HG03378 (cell line): ENCODE data around the gene HIVEP3.

Experiments used
- ATAC-seq: cut with Tn5 transposase; IDR thresholded peaks from one replicate; pipeline ENCODE4 v1.9.1; 2021; ENCODE audit warnings: mild to moderate bottlenecking, moderate library complexity; ENCODE audit not compliant: unreplicated experiment

Gene HIVEP3

GRCh38 chr1:41874903-41875411 is 43.8 kb downstream of the HIVEP3 start:
- ATAC-seq, result no peak

- no peak for ATAC-seq
These were observed 44.5 kb downstream of the HIVEP3 start for GRCh38 chr1:41874151-41874719.

- ATAC-seq, result no peak
These were observed 46.6 kb downstream of the HIVEP3 start for GRCh38 chr1:41872074-41872473.

GRCh38 chr1:41870076-41870562 is 48.6 kb downstream of the HIVEP3 start:
- no peak for ATAC-seq

- peak; percentile 53 for ATAC-seq
These were observed 50.3 kb downstream of the HIVEP3 start for GRCh38 chr1:41868241-41868998.

GRCh38 chr1:41866285-41866684 is 52.4 kb downstream of the HIVEP3 start:
- no peak for ATAC-seq

GRCh38 chr1:41864471-41865040 is 54.2 kb downstream of the HIVEP3 start:
- ATAC-seq, result no peak

- no peak for ATAC-seq
These were observed 55.0 kb downstream of the HIVEP3 start for GRCh38 chr1:41863718-41864117.

- no peak for ATAC-seq
These were observed 56.1 kb downstream of the HIVEP3 start for GRCh38 chr1:41862384-41863221.

- no peak for ATAC-seq
These were observed 57.0 kb downstream of the HIVEP3 start for GRCh38 chr1:41861535-41862383.

- no peak for ATAC-seq
These were observed 58.0 kb downstream of the HIVEP3 start for GRCh38 chr1:41860771-41861170.

- ATAC-seq, result no peak
These were observed 58.5 kb downstream of the HIVEP3 start for GRCh38 chr1:41860214-41860613.

- no peak for ATAC-seq
These were observed 59.0 kb downstream of the HIVEP3 start for GRCh38 chr1:41859686-41860085.

GRCh38 chr1:41856944-41857285 is 61.8 kb downstream of the HIVEP3 start:
- no peak for ATAC-seq

- no peak for ATAC-seq
These were observed 62.4 kb downstream of the HIVEP3 start for GRCh38 chr1:41856151-41856943.

- ATAC-seq, result no peak
These were observed 63.0 kb downstream of the HIVEP3 start for GRCh38 chr1:41855713-41856112.

- no peak for ATAC-seq
These were observed 64.8 kb downstream of the HIVEP3 start for GRCh38 chr1:41853907-41854306.

GRCh38 chr1:41852091-41852490 is 66.6 kb downstream of the HIVEP3 start:
- no peak for ATAC-seq

- no peak for ATAC-seq
These were observed 67.1 kb downstream of the HIVEP3 start for GRCh38 chr1:41851589-41851988.
